GM12878 (cell line): ENCODE measurements around the gene MGMT.

Experiments
- ATF7 ChIP-seq: fragments of 450-650 bp; IDR thresholded peaks from 2 replicates; pipeline ENCODE4 v1.6.1; 2016; ENCODE audit warnings: low read depth, mild to moderate bottlenecking
- BCLAF1 ChIP-seq: fragments of 450-650 bp; IDR thresholded peaks from 2 replicates; pipeline ENCODE4 v1.6.1; 2017; ENCODE audit warnings: antibody characterized with exemption, mild to moderate bottlenecking, moderate library complexity
- BMI1 ChIP-seq: fragments of 450-650 bp; IDR thresholded peaks from 2 replicates; pipeline ENCODE4 v1.6.1; 2016; ENCODE audit warnings: mild to moderate bottlenecking, moderate library complexity, borderline replicate concordance
- CHD2 ChIP-seq: IDR thresholded peaks from 2 replicates; pipeline ENCODE4 v1.6.1; 2011; ENCODE audit warnings: low read depth, low read length, improper control_type of control experiment, borderline replicate concordance
- CHD4 ChIP-seq: fragments of 200-600 bp; sonication (generic); IDR thresholded peaks from 2 replicates; pipeline ENCODE4 v1.6.1; 2016; ENCODE audit warnings: mild to moderate bottlenecking
- POLR2A ChIP-seq: IDR thresholded peaks from 2 replicates; pipeline ENCODE4 v1.6.1; 2011; ENCODE audit warnings: low read depth, mild to moderate bottlenecking, low read length
- POLR2AphosphoS5 ChIP-seq: IDR thresholded peaks from 2 replicates; pipeline ENCODE4 v1.6.1; 2011; ENCODE audit warnings: mild to moderate bottlenecking, low read length, inconsistent platforms
- RCOR1 ChIP-seq: conservative IDR thresholded peaks from 2 replicates; pipeline ENCODE4 v1.6.1; 2012; ENCODE audit warnings: low read depth, low read length, improper control_type of control experiment
- SMC3 ChIP-seq: IDR thresholded peaks from 2 replicates; pipeline ENCODE4 v1.6.1; 2011; ENCODE audit warnings: low read length, improper control_type of control experiment, borderline replicate concordance
- ZZZ3 ChIP-seq: IDR thresholded peaks from 2 replicates; pipeline ENCODE4 v1.6.1; 2011; ENCODE audit warnings: low read depth; ENCODE audit not compliant: control insufficient read depth, insufficient read length
- TF ChIP-seq, protein P1 (sequence below), 3 experiments: IDR thresholded peaks in 2 of 3; conservative IDR thresholded peaks in 1 of 3; 2 replicates each; pipeline ENCODE4 v1.5.1; 2011; ENCODE audit warnings: low read depth in 3 of 3, low read length in 3 of 3, mild to moderate bottlenecking in 3 of 3, control low read depth in 2 of 3, moderate library complexity in 2 of 3, inconsistent platforms in 1 of 3, mixed read lengths in 1 of 3; ENCODE audit not compliant: control insufficient read depth in 2 of 3, insufficient read depth in 1 of 3; ENCODE audit errors: extremely low read depth in 1 of 3
- TF ChIP-seq, protein P2 (sequence below): fragments of 450-650 bp; formaldehyde crosslinking; IDR thresholded peaks from 2 replicates; pipeline ENCODE4 v1.5.0; 2022; ENCODE audit warnings: mild to moderate bottlenecking, missing genetic modification characterization
- TF ChIP-seq, protein P3 (sequence below): IDR thresholded peaks from 2 replicates; pipeline ENCODE4 v1.6.1; 2011; ENCODE audit warnings: low read depth, low read length, improper control_type of control experiment, borderline replicate concordance
- TF ChIP-seq, protein P4 (sequence below): IDR thresholded peaks from 2 replicates; pipeline ENCODE4 v1.6.1; 2012; ENCODE audit warnings: low read depth, low read length, improper control_type of control experiment

DNA sequence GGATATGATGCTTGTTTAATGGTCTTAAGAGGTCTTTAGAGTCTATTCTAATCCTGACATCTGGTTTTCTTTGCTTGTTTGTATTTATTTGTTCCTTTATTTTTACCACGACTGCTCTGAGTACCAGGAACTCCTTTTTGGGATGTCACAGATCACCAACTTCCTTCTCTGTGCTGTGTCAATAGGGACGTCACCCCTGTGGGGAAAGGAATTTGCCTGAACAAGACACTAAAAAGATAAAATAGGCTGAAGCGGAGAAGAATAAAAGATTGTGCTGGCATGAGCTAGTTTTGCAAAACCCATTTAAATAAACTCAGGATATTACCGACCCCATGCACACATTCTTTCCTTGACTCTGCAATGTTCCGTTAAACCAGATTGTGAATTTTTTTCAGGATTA lies 27.7 kb downstream of the MGMT start:
- TF ChIP-seq RCOR1: no peak
- no peak for TF ChIP-seq SMC3
- TF ChIP-seq CHD2: no peak
- no peak for TF ChIP-seq POLR2AphosphoS5
- TF ChIP-seq, protein P1, sequence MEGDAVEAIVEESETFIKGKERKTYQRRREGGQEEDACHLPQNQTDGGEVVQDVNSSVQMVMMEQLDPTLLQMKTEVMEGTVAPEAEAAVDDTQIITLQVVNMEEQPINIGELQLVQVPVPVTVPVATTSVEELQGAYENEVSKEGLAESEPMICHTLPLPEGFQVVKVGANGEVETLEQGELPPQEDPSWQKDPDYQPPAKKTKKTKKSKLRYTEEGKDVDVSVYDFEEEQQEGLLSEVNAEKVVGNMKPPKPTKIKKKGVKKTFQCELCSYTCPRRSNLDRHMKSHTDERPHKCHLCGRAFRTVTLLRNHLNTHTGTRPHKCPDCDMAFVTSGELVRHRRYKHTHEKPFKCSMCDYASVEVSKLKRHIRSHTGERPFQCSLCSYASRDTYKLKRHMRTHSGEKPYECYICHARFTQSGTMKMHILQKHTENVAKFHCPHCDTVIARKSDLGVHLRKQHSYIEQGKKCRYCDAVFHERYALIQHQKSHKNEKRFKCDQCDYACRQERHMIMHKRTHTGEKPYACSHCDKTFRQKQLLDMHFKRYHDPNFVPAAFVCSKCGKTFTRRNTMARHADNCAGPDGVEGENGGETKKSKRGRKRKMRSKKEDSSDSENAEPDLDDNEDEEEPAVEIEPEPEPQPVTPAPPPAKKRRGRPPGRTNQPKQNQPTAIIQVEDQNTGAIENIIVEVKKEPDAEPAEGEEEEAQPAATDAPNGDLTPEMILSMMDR (IDR thresholded peaks at IDR 0.05 in 2 of 3, conservative IDR thresholded peaks at IDR 0.05 in 1 of 3; ENCODE audit: control insufficient read depth in 2 of 3, extremely low read depth in 1 of 3, insufficient read depth in 1 of 3, low read depth in 3 of 3, low read length in 3 of 3): no peak
- no peak for TF ChIP-seq BMI1
- TF ChIP-seq BCLAF1: no peak
- TF ChIP-seq, protein P2, sequence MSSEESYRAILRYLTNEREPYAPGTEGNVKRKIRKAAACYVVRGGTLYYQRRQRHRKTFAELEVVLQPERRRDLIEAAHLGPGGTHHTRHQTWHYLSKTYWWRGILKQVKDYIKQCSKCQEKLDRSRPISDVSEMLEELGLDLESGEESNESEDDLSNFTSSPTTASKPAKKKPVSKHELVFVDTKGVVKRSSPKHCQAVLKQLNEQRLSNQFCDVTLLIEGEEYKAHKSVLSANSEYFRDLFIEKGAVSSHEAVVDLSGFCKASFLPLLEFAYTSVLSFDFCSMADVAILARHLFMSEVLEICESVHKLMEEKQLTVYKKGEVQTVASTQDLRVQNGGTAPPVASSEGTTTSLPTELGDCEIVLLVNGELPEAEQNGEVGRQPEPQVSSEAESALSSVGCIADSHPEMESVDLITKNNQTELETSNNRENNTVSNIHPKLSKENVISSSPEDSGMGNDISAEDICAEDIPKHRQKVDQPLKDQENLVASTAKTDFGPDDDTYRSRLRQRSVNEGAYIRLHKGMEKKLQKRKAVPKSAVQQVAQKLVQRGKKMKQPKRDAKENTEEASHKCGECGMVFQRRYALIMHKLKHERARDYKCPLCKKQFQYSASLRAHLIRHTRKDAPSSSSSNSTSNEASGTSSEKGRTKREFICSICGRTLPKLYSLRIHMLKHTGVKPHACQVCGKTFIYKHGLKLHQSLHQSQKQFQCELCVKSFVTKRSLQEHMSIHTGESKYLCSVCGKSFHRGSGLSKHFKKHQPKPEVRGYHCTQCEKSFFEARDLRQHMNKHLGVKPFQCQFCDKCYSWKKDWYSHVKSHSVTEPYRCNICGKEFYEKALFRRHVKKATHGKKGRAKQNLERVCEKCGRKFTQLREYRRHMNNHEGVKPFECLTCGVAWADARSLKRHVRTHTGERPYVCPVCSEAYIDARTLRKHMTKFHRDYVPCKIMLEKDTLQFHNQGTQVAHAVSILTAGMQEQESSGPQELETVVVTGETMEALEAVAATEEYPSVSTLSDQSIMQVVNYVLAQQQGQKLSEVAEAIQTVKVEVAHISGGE (CRISPR knock-in tag): no peak
- TF ChIP-seq ATF7: no peak
- TF ChIP-seq, protein P3, sequence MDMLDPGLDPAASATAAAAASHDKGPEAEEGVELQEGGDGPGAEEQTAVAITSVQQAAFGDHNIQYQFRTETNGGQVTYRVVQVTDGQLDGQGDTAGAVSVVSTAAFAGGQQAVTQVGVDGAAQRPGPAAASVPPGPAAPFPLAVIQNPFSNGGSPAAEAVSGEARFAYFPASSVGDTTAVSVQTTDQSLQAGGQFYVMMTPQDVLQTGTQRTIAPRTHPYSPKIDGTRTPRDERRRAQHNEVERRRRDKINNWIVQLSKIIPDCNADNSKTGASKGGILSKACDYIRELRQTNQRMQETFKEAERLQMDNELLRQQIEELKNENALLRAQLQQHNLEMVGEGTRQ: no peak
- no peak for TF ChIP-seq POLR2A
- no peak for TF ChIP-seq CHD4
- no peak for TF ChIP-seq ZZZ3
- TF ChIP-seq, protein P4, sequence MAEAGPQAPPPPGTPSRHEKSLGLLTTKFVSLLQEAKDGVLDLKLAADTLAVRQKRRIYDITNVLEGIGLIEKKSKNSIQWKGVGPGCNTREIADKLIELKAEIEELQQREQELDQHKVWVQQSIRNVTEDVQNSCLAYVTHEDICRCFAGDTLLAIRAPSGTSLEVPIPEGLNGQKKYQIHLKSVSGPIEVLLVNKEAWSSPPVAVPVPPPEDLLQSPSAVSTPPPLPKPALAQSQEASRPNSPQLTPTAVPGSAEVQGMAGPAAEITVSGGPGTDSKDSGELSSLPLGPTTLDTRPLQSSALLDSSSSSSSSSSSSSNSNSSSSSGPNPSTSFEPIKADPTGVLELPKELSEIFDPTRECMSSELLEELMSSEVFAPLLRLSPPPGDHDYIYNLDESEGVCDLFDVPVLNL: no peak
